Parathyroid adenoma (tissue), 2 donors: ENCODE measurements around the gene STPG4.

Experiments
- H2AFZ ChIP-seq: fragments of 300-600 bp; sonication (generic); one replicate; pipeline ENCODE4 v1.7.0; 2017; ENCODE audit warnings: antibody characterized with exemption, mild to moderate bottlenecking
- H3K27ac ChIP-seq: fragments of 300-600 bp; sonication (generic); one replicate; pipeline ENCODE4 v1.7.0; 2017
- H3K27me3 ChIP-seq: fragments of 300-600 bp; sonication (generic); one replicate; pipeline ENCODE4 v1.7.0; 2017; ENCODE audit warnings: low read length; ENCODE audit not compliant: control insufficient read depth, insufficient read depth
- H3K36me3 ChIP-seq: fragments of 300-600 bp; sonication (generic); one replicate; pipeline ENCODE4 v1.7.0; 2017; ENCODE audit warnings: low read length; ENCODE audit not compliant: control insufficient read depth, insufficient read depth
- H3K4me1 ChIP-seq: fragments of 300-600 bp; sonication (generic); one replicate; pipeline ENCODE4 v1.7.0; 2017; ENCODE audit warnings: control low read depth
- H3K4me2 ChIP-seq: fragments of 300-600 bp; sonication (generic); one replicate; pipeline ENCODE4 v1.7.0; 2017; ENCODE audit warnings: low read length
- H3K4me3 ChIP-seq: fragments of 300-600 bp; sonication (generic); one replicate; pipeline ENCODE4 v1.7.0; 2017; ENCODE audit warnings: low read depth, low read length
- H3K79me2 ChIP-seq: fragments of 300-600 bp; sonication (generic); one replicate; pipeline ENCODE4 v1.7.0; 2017; ENCODE audit warnings: control low read depth
- H3K9ac ChIP-seq: fragments of 300-600 bp; sonication (generic); one replicate; pipeline ENCODE4 v1.7.0; 2017; ENCODE audit warnings: mild to moderate bottlenecking
- H3K9me3 ChIP-seq: fragments of 300-600 bp; sonication (generic); one replicate; pipeline ENCODE4 v1.7.0; 2017; ENCODE audit warnings: low read length; ENCODE audit not compliant: control insufficient read depth
- CTCF ChIP-seq: fragments of 300-600 bp; sonication (generic); IDR thresholded peaks from one replicate; pipeline ENCODE4 v1.7.0; 2017; ENCODE audit warnings: antibody characterized with exemption, mild to moderate bottlenecking
- donor health status: primary hyperparathyroidism.

Gene STPG4

GRCh38 chr2:47174733-47175361, 19.7 kb upstream of the STPG4 start:
- TF ChIP-seq CTCF, result no peak
- H3K4me3 ChIP-seq, result peak overlapping the region; percentile 80
- H3K4me2 ChIP-seq, result peak overlapping the region; percentile 80
- H3K36me3 ChIP-seq, result no peaks in the 10 kb centered on the region
- peak overlapping the region; percentile 100 for H3K27ac ChIP-seq
- H2AFZ ChIP-seq, result peak overlapping the region; percentile 4
- H3K27me3 ChIP-seq, result no peaks in the 10 kb centered on the region
- peak overlapping the region; percentile 13 for H3K9ac ChIP-seq
- H3K4me1 ChIP-seq, result peaks cover 20% of the 10 kb centered on the region
- H3K9me3 ChIP-seq, result no peaks in the 10 kb centered on the region
- H3K79me2 ChIP-seq, result peaks cover 31% of the 10 kb centered on the region

- Histone ChIP-seq H3K36me3 (no peaks in the 10 kb centered on the region), H3K4me1 (peaks cover 20% of the 10 kb centered on the region), H3K4me3 (peak overlapping the region; percentile 80), H3K79me2 (peaks cover 32% of the 10 kb centered on the region), H3K27me3 (no peaks in the 10 kb centered on the region), H3K4me2 (peak overlapping the region; percentile 80), H3K27ac (peak overlapping the region; percentile 100), H3K9me3 (no peaks in the 10 kb centered on the region), H3K9ac (no peak overlapping the region), H2AFZ (no peak overlapping the region)
- TF ChIP-seq CTCF, result no peak
These were observed 19.1 kb upstream of the STPG4 start for GRCh38 chr2:47173986-47174732.

GRCh38 chr2:47172922-47173695, 18.0 kb upstream of the STPG4 start:
- Histone ChIP-seq H3K36me3 (no peaks in the 10 kb centered on the region), H3K27me3 (no peaks in the 10 kb centered on the region), H3K27ac (no peak overlapping the region), H3K79me2 (peaks cover 37% of the 10 kb centered on the region), H2AFZ (no peak overlapping the region), H3K4me2 (no peak overlapping the region), H3K4me1 (peaks cover 20% of the 10 kb centered on the region), H3K4me3 (no peak overlapping the region), H3K9me3 (no peaks in the 10 kb centered on the region), H3K9ac (no peak overlapping the region)
- no peak for TF ChIP-seq CTCF

GRCh38 chr2:47172156-47172921, 17.2 kb upstream of the STPG4 start:
- no peak for TF ChIP-seq CTCF
- H3K4me1 ChIP-seq, result peaks cover 20% of the 10 kb centered on the region
- no peak overlapping the region for H3K4me2 ChIP-seq
- H3K27ac ChIP-seq, result no peak overlapping the region
- peaks cover 40% of the 10 kb centered on the region for H3K79me2 ChIP-seq
- no peaks in the 10 kb centered on the region for H3K9me3 ChIP-seq
- H2AFZ ChIP-seq, result no peak overlapping the region
- no peaks in the 10 kb centered on the region for H3K27me3 ChIP-seq
- no peaks in the 10 kb centered on the region for H3K36me3 ChIP-seq
- H3K9ac ChIP-seq, result no peak overlapping the region
- H3K4me3 ChIP-seq, result no peak overlapping the region
